HCT116 (cell line): Measurements from ENCODE around the gene PRKN. TPM values are rescaled to one million over a fixed set of nuclear protein-coding genes. Genes with fewer than 3 reads are reported as not detected.

Source experiments
- ATAC-seq: fragments of 200-7000 bp; cut with Tn5 transposase; 2 replicates; pipeline ENCODE4 v1.9.1; 2020; ENCODE audit warnings: mild to moderate bottlenecking, moderate library complexity
- BruUV-seq: library from RNA; stranded (reverse); fragments of 400-500 nt; replicated peaks from 2 replicates; lab custom pipeline; 2021; lab: Mats Ljungman, UMichigan
- CTCF ChIA-PET: fragments of 300-600 bp; sonication (Branson Sonifier 250); formaldehyde crosslinking; loops from one replicate; lab custom pipeline; 2021; ENCODE audit warnings: antibody characterized with exemption; lab: Charles Lee
- POLR2A ChIA-PET: fragments of 300-600, 350-600 bp; sonication (Branson Sonifier 250); formaldehyde crosslinking; loops from one replicate; lab custom pipeline; 2021; ENCODE audit warnings: antibody characterized with exemption; lab: Charles Lee
- RAD21 ChIA-PET, 2 experiments: fragments of 300-600 bp; sonication (Branson Sonifier 250); formaldehyde crosslinking; loops; one replicate each; lab custom pipeline; 2023; ENCODE audit warnings: low total read pairs in 2 of 2; ENCODE audit not compliant: uncharacterized antibody in 2 of 2, unreplicated experiment in 2 of 2, low non-redundant PET in 1 of 2; lab: Charles Lee
- DNase-seq: peaks from one replicate; pipeline ENCODE4 v3.0.0-alpha.2; 2010; ENCODE audit warnings: low read depth, low spot score
- H2AFZ ChIP-seq: fragments of 200-600 bp; shearing (Covaris generic), sonication (generic); 2 replicates; pipeline ENCODE4 v1.6.1; 2017; ENCODE audit warnings: low read depth, mixed run types, mixed read lengths, antibody characterized with exemption, low read length; ENCODE audit not compliant: poor library complexity, severe bottlenecking
- H3K27ac ChIP-seq: 2 replicates; pipeline ENCODE4 v1.5.1; 2012; ENCODE audit warnings: low read depth, low read length
- H3K27me3 ChIP-seq: fragments of 200-600 bp; sonication (generic); 2 replicates; pipeline ENCODE4 v1.6.1; 2016; ENCODE audit warnings: mixed run types, low read length, mixed read lengths; ENCODE audit not compliant: insufficient read depth
- H3K36me3 ChIP-seq, 2 experiments: fragments of 200-500 bp in 1 of 2; fragments of 200-600 bp in 1 of 2; sonication (Bioruptor generic) in 1 of 2; sonication (generic) in 1 of 2; 2 replicates each; pipeline versions ENCODE4 v1.5.1 to v1.6.1; 2014 to 2016; ENCODE audit warnings: low read length in 2 of 2, inconsistent platforms in 1 of 2, mixed read lengths in 1 of 2, mixed run types in 1 of 2; ENCODE audit not compliant: insufficient read depth in 2 of 2, control insufficient read depth in 1 of 2
- H3K4me1 ChIP-seq, 2 experiments: fragments of 200-600 bp in 1 of 2; sonication (generic) in 1 of 2; 2 replicates each; pipeline versions ENCODE4 v1.5.1 to v1.6.1; 2012 to 2017; ENCODE audit warnings: low read length in 2 of 2, inconsistent platforms in 1 of 2, mild to moderate bottlenecking in 1 of 2, mixed read lengths in 1 of 2, mixed run types in 1 of 2, moderate library complexity in 1 of 2; ENCODE audit not compliant: insufficient read depth in 2 of 2, control insufficient read depth in 1 of 2
- H3K4me2 ChIP-seq: fragments of 200-600 bp; sonication (generic); 2 replicates; pipeline ENCODE4 v1.6.1; 2017; ENCODE audit warnings: mixed run types, low read length, mixed read lengths
- H3K4me3 ChIP-seq, 2 experiments: fragments of 200-600 bp in 1 of 2; sonication (generic) in 1 of 2; replicated peaks in 1 of 2; 2 replicates each; pipeline ENCODE4 v1.5.1; 2011 to 2016; ENCODE audit warnings: low read length in 2 of 2, control low read depth in 1 of 2, low read depth in 1 of 2, mild to moderate bottlenecking in 1 of 2, mixed read lengths in 1 of 2, mixed run types in 1 of 2
- H3K79me2 ChIP-seq: fragments of 200-600 bp; sonication (generic); 2 replicates; pipeline ENCODE4 v1.6.1; 2017; ENCODE audit warnings: mild to moderate bottlenecking, mixed run types, low read length, moderate library complexity, mixed read lengths; ENCODE audit not compliant: insufficient read depth
- H3K9ac ChIP-seq: fragments of 200-600 bp; sonication (generic); 2 replicates; pipeline ENCODE4 v1.6.1; 2016; ENCODE audit warnings: low read length, mixed read lengths
- H3K9me2 ChIP-seq: fragments of 200-600 bp; sonication (generic), shearing (Covaris generic); 2 replicates; pipeline ENCODE4 v1.6.1; 2017; ENCODE audit warnings: mixed run types, mild to moderate bottlenecking, moderate library complexity; ENCODE audit not compliant: insufficient read depth
- H3K9me3 ChIP-seq, 2 experiments: fragments of 200-500 bp in 1 of 2; fragments of 200-600 bp in 1 of 2; sonication (Bioruptor generic) in 1 of 2; sonication (generic) in 1 of 2; 2 replicates each; pipeline ENCODE4 v1.6.1; 2014 to 2017; ENCODE audit warnings: low read length in 2 of 2, mixed read lengths in 2 of 2, inconsistent platforms in 1 of 2, low read depth in 1 of 2, mild to moderate bottlenecking in 1 of 2, mixed run types in 1 of 2, moderate library complexity in 1 of 2; ENCODE audit not compliant: control insufficient read depth in 1 of 2, insufficient read depth in 1 of 2
- H4K20me1 ChIP-seq: fragments of 200-600 bp; sonication (generic), shearing (Covaris generic); 2 replicates; pipeline ENCODE4 v1.6.1; 2017; ENCODE audit warnings: mixed run types, mild to moderate bottlenecking, moderate library complexity; ENCODE audit not compliant: insufficient read depth
- CBX3 ChIP-seq: IDR thresholded peaks from 2 replicates; pipeline ENCODE4 v1.6.1; 2012; ENCODE audit warnings: low read depth
- CEBPB ChIP-seq: IDR thresholded peaks from 2 replicates; pipeline ENCODE4 v1.6.1; 2012; ENCODE audit warnings: low read depth
- EGR1 ChIP-seq: IDR thresholded peaks from 2 replicates; pipeline ENCODE4 v1.6.1; 2012; ENCODE audit warnings: low read depth
- JUND ChIP-seq: IDR thresholded peaks from 2 replicates; pipeline ENCODE4 v1.6.1; 2012
- MAX ChIP-seq: IDR thresholded peaks from 2 replicates; pipeline ENCODE4 v1.6.1; 2012
- RAD21 ChIP-seq: IDR thresholded peaks from 2 replicates; pipeline ENCODE4 v1.6.1; 2012; ENCODE audit warnings: low read depth, mild to moderate bottlenecking
- REST ChIP-seq: IDR thresholded peaks from 2 replicates; pipeline ENCODE4 v1.6.1; 2012; ENCODE audit warnings: low read depth
- TCF7L2 ChIP-seq: IDR thresholded peaks from 2 replicates; pipeline ENCODE4 v1.7.0; 2011; ENCODE audit warnings: borderline replicate concordance, inconsistent platforms; ENCODE audit not compliant: insufficient read depth, insufficient read length; ENCODE audit errors: extremely low read depth
- ZBTB33 ChIP-seq: IDR thresholded peaks from 2 replicates; pipeline ENCODE4 v1.6.1; 2011; ENCODE audit warnings: mild to moderate bottlenecking, low read length, moderate library complexity; ENCODE audit not compliant: insufficient replicate concordance; ENCODE audit errors: extremely low read depth
- ZNF274 ChIP-seq: fragments of 200-500 bp; sonication (Bioruptor generic); IDR thresholded peaks from 2 replicates; pipeline ENCODE4 v1.6.1; 2014; ENCODE audit warnings: mild to moderate bottlenecking, low read depth, low read length, inconsistent platforms
- intact Hi-C: fragments of 100-400 bp; cut with micrococcal nuclease; formaldehyde crosslinking; loops from 2 replicates; pipeline ENCODE4 v1.10.0; 2022
- total RNA-seq: library from RNA; stranded (reverse); gene quantifications from one replicate; pipeline ENCODE4 v1.2.1, GENCODE V29; 2021; ENCODE audit not compliant: unreplicated experiment

PRKN gene
- total RNA-seq, 1 experiment from 2014 or later: 2.6 TPM

- Histone ChIP-seq H2AFZ (no peak overlapping the region), H3K27me3 (no peaks in the 10 kb centered on the region), H3K9ac (no peak overlapping the region), H3K9me3 (no peaks in the 10 kb centered on the region), H3K4me3 (no peak overlapping the region), H3K27ac (no peak overlapping the region), H3K9me2 (no peaks in the 10 kb centered on the region), H4K20me1 (no peaks in the 10 kb centered on the region), H3K36me3 (no peaks in the 10 kb centered on the region), H3K4me2 (no peak overlapping the region), H3K4me1 (no peaks in the 10 kb centered on the region)
- ChIA-PET CTCF (no interaction called here), POLR2A (no interaction called here), RAD21 (no interaction called here)
- BruUV-seq: no TSS peak
- no peak for DNase-seq
- intact Hi-C loops: no loop called here
- no peak for ATAC-seq
- TF ChIP-seq CBX3 (no peak), ZNF274 (no peak), JUND (no peak), CEBPB (no peak), RAD21 (no peak), REST (no peak), EGR1 (no peak), ZBTB33 (no peak), TCF7L2 (no peak), MAX (no peak)
- TF ChIP-seq, all 23 proteins: peak for 0
- no peaks in the 10 kb centered on the region for H3K79me2 ChIP-seq
These were observed 779.1 kb downstream of the PRKN start for GRCh38 chr6:161948462-161948861.
